Endothelial cell of hepatic sinusoid (primary cell): ENCODE data around the gene HSPG2.
"Not testable (repeated sequence)": the region's sequence is repeated elsewhere in the genome, so short reads cannot be mapped to it uniquely, and the experiment has no call there.

Experiments
- in situ Hi-C: cut with HindIII; loops from 2 replicates; pipeline ENCODE4 v1.10.0; 2017; ENCODE audit warnings: low sequenced_read_pairs

The HSPG2 gene

GRCh38 chr1:21935393-21935804, 1.7 kb downstream of the HSPG2 start:
- in situ Hi-C loops, result no loop called here

GRCh38 chr1:21933397-21934248, 3.5 kb downstream of the HSPG2 start:
- in situ Hi-C loops, result no loop called here

GRCh38 chr1:21932127-21932526, 5.0 kb downstream of the HSPG2 start:
- in situ Hi-C loops, result no loop called here

GRCh38 chr1:21931171-21932093, 5.7 kb downstream of the HSPG2 start:
- in situ Hi-C loops, result no loop called here

GRCh38 chr1:21930629-21931170, 6.4 kb downstream of the HSPG2 start:
- in situ Hi-C loops, result no loop called here

GRCh38 chr1:21930080-21930571, 7.0 kb downstream of the HSPG2 start:
- in situ Hi-C loops, result no loop called here

- in situ Hi-C loops, result no loop called here
Observed at GRCh38 chr1:21927533-21928237, 9.4 kb downstream of the HSPG2 start.

GRCh38 chr1:21926814-21927532, 10.1 kb downstream of the HSPG2 start:
- in situ Hi-C loops, result no loop called here

GRCh38 chr1:21926065-21926464, 11.0 kb downstream of the HSPG2 start:
- in situ Hi-C loops, result no loop called here

- in situ Hi-C loops, result no loop called here
Observed at GRCh38 chr1:21925334-21925940, 11.7 kb downstream of the HSPG2 start.

- in situ Hi-C loops, result no loop called here
Observed at GRCh38 chr1:21924503-21925005, 12.6 kb downstream of the HSPG2 start.

- in situ Hi-C loops, result no loop called here
Observed at GRCh38 chr1:21922090-21923013, 14.8 kb downstream of the HSPG2 start.

GRCh38 chr1:21921100-21921875, 15.8 kb downstream of the HSPG2 start:
- in situ Hi-C loops, result no loop called here

GRCh38 chr1:21919520-21919919, 17.6 kb downstream of the HSPG2 start:
- in situ Hi-C loops, result no loop called here

GRCh38 chr1:21917239-21917631, 19.9 kb downstream of the HSPG2 start:
- in situ Hi-C loops, result not testable (repeated sequence)

GRCh38 chr1:21916447-21917238, 20.5 kb downstream of the HSPG2 start:
- in situ Hi-C loops, result no loop called here
